ENCODE measurements around the gene PDE4A.

GRCh38 chr19:10461047-10461949 is 41.0 kb downstream of the PDE4A start:
- TF ChIP-seq ARNT (IDR thresholded peaks at IDR 0.05) (no peak), FOXM1 (IDR thresholded peaks at IDR 0.05; ENCODE audit: borderline replicate concordance) (no peak), HDGF (IDR thresholded peaks at IDR 0.05; ENCODE audit: borderline replicate concordance) (no peak), SP1 (IDR thresholded peaks at IDR 0.05) (no peak), SUZ12 (IDR thresholded peaks at IDR 0.05) (no peak), PKNOX1 (IDR thresholded peaks at IDR 0.05) (no peak), ELF4 (IDR thresholded peaks at IDR 0.05) (no peak), BHLHE40 (IDR thresholded peaks at IDR 0.05; ENCODE audit: borderline replicate concordance) (no peak), FOXK2 (IDR thresholded peaks at IDR 0.05) (no peak), L3MBTL2 (conservative IDR thresholded peaks at IDR 0.05) (peak; percentile 94), NFRKB (IDR thresholded peaks at IDR 0.05) (no peak)

Measured in HEK293T (cell line).